Stimulated activated CD4-positive, alpha-beta T cell treated with anti-CD3 and anti-CD28 coated beads, Interleukin-1b, Interleukin-23, amount 100 ng/mL, for 1 hour (primary cell): Measurements from ENCODE around the gene CACNA1I.

ENCODE experiments used
- DNase-seq, 2 donors: peaks; one replicate each; pipeline ENCODE4 v3.0.0-alpha.2; 2020; ENCODE audit warnings: low read depth in 2 of 2

CACNA1I gene

GRCh38 chr22:39623603-39624500 is 53.3 kb downstream of the CACNA1I start:
- DNase-seq: no peak

DNA sequence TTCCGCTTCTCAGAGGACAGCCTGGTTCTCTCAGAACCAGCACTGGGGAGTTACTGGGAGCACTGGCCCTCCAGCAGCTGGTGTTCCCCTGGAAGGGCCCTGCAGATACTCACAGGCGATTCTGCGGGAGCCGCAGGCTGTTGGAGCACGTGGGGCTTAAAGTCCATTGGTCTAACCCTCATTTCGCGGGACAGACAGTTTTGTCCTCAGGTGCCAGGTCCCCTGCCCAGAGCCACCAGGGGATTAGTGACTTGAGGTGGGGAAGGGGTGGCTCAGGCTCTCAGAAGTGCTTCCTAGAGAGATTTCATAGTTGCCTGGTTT is 53.9 kb downstream of the CACNA1I start:
- no peak for DNase-seq

- no peak for DNase-seq
Measured at GRCh38 chr22:39625569-39626537, 55.3 kb downstream of the CACNA1I start.

DNA sequence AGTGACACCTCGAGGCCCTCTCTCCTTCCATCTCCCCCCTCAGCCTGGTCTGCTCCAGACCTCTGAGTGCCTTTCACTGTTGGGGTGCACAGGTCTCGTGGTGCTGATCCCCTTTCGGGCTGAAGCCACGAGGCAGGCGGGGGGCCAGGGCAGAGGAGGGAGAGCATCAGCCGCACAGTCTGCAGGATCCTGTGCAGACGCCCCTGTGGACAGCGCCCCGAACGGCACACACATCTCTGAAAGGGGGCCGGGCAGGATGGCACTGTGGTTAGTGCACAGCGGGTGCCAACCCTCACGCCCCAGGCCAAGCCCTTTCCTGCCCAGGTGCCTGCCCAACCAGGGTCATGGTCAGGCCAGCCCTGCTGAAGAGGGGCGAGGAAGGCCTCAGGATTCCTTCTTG is 56.7 kb downstream of the CACNA1I start:
- no peak for DNase-seq

DNA sequence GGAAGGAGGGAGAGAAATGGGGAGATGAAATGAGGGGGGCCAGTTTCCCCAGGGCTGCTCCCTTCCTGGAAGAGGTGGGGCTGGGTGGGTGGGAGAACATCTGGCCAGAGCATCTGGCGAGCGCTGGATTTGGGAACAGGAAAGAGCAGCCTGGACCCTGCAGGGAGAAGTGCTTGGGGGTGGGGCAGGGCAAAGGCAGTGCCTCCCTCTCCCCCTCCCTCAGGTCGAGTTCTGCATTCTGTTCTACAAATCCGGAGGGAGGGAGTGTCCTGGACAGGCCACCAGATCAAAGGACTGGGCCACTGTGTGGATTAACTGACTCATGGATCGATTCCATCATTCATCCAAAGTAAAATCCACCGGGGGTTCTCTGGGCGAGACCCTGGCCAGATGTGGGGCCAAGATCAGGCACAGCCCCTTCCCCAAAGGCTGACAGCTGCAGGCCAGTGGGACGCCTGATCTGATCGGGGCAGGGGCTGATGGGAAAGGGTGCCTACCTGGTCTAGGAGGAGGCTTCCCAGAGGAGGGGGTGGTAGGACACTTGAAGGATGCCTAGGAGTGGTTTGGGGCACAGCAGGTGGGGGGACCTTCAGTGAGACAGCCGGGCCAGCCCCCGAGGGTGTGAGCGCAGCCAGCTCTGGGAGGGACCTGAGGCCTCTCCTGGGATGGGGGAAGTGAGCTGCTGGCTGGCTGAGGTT is 57.5 kb downstream of the CACNA1I start:
- DNase-seq: no peak

- no peak for DNase-seq
Measured at GRCh38 chr22:39628563-39629080, 58.1 kb downstream of the CACNA1I start.

DNA sequence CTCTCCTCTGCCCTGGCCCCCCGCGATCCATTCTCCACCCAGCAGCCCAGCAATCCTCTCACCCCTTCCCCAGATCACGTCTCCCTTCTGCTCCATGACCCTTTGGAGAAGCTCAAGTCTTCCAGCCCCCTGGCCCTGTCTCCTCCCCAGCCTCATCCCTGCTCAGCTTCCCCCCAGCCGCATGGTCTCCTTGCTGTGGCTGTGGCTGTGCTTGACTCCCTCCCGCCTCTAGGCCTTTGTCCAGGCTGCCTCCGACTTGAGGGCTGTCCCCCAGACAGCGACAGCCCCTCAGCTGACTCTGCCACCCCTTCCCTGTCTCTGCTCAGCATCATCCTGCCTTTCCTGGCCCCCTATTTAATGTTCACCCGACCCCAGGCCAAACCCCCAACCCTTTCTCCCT is 59.3 kb downstream of the CACNA1I start:
- DNase-seq: no peak

DNA sequence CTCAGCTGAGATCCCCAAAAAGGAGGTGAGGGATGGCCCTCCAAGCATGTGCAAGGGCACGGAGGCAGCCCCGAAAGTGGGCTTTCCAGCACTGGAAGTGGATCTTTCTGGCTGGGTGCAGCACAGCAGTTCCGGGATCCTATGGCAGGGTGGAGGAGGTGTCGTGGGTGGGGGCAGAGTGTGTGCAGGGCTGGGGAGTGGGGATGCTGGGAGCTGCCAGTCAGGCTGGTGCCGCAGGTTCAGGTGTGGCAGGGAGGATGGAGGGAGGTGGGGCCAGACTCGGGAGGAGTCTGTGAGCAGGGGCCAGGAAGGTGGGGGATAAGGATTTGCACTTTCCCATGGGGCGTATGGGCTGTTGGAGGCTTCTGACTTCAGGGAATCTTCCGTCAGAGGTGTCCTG is 60.2 kb downstream of the CACNA1I start:
- no peak for DNase-seq

GRCh38 chr22:39631381-39632286 is 61.1 kb downstream of the CACNA1I start:
- DNase-seq: no peak

DNA sequence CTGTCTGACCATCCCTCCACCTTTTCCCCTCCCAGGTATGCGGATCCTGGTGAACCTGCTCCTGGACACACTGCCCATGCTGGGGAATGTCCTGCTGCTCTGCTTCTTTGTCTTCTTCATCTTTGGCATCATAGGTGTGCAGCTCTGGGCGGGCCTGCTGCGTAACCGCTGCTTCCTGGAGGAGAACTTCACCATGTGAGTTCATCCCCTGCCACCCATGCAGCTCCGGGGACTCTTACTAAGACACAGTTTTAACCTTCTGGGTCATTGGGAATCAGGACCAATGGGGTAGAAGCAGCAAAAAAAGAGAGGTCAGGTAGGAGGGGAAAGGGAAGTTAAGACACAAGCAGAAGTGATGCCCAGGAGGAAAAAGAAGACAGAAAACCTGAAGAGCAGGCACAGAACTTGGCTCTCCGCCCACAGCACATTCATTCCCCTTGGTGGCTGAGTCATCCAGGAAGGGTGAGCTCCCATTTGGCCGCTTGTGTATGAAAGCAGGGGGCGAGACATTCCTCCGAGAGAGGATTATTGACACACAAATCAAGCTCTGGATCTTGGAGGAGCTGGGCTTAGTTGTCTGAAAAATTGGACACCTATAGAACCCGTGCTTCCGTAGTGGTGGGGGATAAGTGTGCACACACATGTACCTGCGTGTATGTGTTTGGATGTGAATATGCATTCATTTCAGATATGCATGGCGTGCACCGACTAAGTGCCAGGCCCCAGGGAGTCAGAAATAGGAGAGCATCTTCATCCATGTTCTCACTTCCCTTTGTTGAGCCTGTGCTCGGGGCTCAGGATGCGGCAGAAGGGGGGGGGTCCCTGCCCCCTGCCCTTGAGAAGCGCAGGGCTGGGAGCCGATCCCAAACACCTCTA is 64.2 kb downstream of the CACNA1I start:
- no peak for DNase-seq

DNA sequence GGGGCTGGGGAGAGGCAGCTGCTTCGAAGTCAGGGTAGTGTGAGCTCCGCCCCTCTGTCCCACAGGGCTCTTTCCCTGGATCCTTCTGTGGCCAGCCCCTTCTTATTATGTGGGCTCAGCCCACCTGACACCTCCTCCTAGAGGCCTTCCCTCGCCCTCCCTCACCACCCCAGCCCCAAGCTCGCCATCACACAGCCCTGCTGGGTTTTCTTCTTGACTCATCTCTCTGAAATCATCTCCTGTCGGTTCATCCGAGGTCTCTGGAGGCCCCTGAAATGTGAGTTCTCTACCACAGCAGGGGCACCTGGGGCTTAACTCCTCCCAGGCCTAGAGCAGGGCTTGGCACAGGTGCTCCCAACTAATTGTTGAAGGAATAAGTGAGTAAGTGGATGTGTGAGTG is 65.2 kb downstream of the CACNA1I start:
- no peak for DNase-seq

- no peak for DNase-seq
Measured at GRCh38 chr22:39638958-39639357, 68.4 kb downstream of the CACNA1I start.

DNA sequence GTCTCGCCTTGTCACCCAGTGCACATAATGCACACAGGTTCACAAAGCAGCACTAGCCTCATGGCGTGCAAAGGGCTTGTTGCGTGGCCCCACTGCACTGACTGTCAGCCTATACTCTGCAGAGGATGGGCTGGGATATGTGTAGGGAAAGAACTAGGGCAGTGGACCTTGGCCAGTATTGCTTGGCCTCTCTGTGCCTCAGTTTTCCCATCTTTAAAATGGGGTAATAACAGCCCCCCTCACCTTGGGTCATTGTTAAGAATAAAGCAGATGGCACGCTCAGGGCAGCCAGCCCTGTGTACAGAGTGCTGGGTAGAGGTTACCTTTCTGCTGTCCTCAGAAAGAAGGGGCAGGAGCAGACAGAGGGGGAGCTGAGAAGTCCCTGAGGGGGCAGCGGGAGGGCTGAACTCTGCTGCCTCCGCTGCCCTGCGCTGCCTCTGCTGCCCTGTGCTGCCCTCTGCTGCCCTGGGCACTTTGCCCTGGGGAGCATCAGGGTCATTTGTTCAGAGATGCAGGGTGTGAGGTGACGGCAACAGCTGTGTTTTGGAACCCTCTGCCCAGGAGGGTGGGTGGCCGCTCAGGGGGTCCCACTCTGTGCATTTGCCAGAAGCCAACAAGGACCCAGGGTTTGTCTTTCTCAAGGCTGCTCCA is 71.2 kb downstream of the CACNA1I start:
- no peak for DNase-seq

- DNase-seq: no peak
Measured at GRCh38 chr22:39643311-39644083, 72.9 kb downstream of the CACNA1I start.

DNA sequence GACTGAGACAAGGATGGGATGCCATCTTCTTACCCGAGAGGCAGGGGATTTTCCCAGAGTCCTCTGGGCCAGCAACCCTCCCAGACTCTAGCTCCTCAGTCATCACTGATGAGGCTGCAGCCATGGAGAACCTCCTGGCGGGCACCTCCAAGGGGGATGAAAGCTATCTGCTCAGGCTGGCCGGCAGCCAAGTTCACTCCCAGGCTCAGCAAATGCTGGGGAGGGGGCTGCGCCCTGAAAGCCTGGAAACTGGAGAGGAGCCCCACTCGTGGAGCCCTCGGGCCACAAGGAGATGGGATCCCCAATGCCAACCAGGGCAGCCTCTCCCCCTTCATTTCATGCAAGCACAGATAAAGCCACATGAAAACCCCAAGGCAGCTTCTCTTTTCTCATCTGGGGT is 75.0 kb downstream of the CACNA1I start:
- no peak for DNase-seq

GRCh38 chr22:39646398-39647063 is 76.0 kb downstream of the CACNA1I start:
- DNase-seq: no peak

DNA sequence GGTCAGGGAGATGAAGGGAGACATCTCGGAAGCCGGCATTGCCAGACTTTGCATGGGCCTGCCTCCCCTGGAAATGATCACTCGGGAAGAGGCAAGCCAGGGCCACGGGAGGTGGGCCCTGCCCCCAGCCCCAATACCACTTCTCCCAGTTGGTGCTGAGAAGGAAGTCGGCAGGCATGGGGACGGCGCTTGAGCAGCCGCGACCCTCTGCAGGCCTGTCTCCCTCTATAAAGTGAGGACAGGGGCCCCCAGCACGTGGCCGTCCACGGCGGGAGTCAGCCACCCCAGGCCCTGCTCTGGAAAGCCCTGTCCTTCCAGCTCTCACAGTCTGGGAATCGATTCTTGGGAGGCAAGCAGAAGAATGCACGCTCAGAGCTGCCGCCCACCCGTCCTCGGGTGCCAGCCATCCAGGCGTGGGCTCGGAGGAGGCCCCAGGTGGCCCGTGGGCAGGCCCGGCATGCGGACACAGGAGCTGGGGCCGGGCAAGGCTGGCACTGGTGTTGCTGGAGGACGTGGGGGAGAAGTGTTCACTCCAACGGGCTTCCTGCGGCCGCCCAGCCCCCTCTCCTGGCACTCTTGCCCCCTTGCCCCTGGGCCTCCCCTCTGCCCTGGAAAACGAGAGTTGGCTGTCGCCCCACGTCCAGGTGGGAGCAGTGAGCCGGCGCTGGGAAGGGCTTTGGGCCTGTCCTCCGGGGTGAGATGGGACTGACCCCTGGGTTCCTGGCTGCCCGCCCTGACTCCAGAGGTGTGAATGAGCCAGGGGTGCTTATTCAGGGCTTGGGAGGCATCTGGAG is 77.5 kb downstream of the CACNA1I start:
- no peak for DNase-seq
